GM12878 (cell line): ENCODE data around the gene PATL2.

ENCODE experiments used
- CBFB ChIP-seq: IDR thresholded peaks from 2 replicates; pipeline ENCODE4 v1.6.1; 2016; ENCODE audit warnings: antibody characterized with exemption, low read depth
- CTCF ChIP-seq, 3 experiments: IDR thresholded peaks in 2 of 3; conservative IDR thresholded peaks in 1 of 3; 2 replicates each; pipeline ENCODE4 v1.5.1; 2011; ENCODE audit warnings: low read depth in 3 of 3, low read length in 3 of 3, mild to moderate bottlenecking in 3 of 3, control low read depth in 2 of 3, moderate library complexity in 2 of 3, inconsistent platforms in 1 of 3, mixed read lengths in 1 of 3; ENCODE audit not compliant: control insufficient read depth in 2 of 3, insufficient read depth in 1 of 3; ENCODE audit errors: extremely low read depth in 1 of 3
- ESRRA ChIP-seq: IDR thresholded peaks from 2 replicates; pipeline ENCODE4 v1.6.1; 2012; ENCODE audit warnings: mild to moderate bottlenecking, low read length, improper control_type of control experiment
- EZH2 ChIP-seq: IDR thresholded peaks from 2 replicates; pipeline ENCODE4 v1.6.1; 2012; ENCODE audit warnings: low read depth, mild to moderate bottlenecking, control low read depth, inconsistent platforms, low read length, borderline replicate concordance; ENCODE audit not compliant: control insufficient read depth
- FOXM1 ChIP-seq: IDR thresholded peaks from 2 replicates; pipeline ENCODE4 v1.6.1; 2012; ENCODE audit warnings: low read depth, mild to moderate bottlenecking, inconsistent platforms, low read length, moderate library complexity
- NFYB ChIP-seq: IDR thresholded peaks from 2 replicates; pipeline ENCODE4 v1.6.1; 2011; ENCODE audit warnings: low read depth, mild to moderate bottlenecking, low read length, improper control_type of control experiment, moderate library complexity; ENCODE audit not compliant: insufficient read depth
- NR2C1 ChIP-seq: fragments of 450-650 bp; IDR thresholded peaks from 2 replicates; pipeline ENCODE4 v1.6.1; 2017; ENCODE audit warnings: antibody characterized with exemption, mild to moderate bottlenecking, moderate library complexity
- NR2F1 ChIP-seq: fragments of 450-650 bp; conservative IDR thresholded peaks from 2 replicates; pipeline ENCODE4 v1.6.1; 2017; ENCODE audit warnings: mild to moderate bottlenecking
- POLR2A ChIP-seq: IDR thresholded peaks from 2 replicates; pipeline ENCODE4 v1.6.1; 2011; ENCODE audit warnings: low read depth, mild to moderate bottlenecking, low read length
- REST ChIP-seq: IDR thresholded peaks from 2 replicates; pipeline ENCODE4 v1.6.1; 2012; ENCODE audit warnings: mild to moderate bottlenecking, low read depth, low read length
- RFX5 ChIP-seq: IDR thresholded peaks from 2 replicates; pipeline ENCODE4 v1.6.1; 2011; ENCODE audit warnings: low read depth, low read length, improper control_type of control experiment
- SIX5 ChIP-seq: IDR thresholded peaks from 2 replicates; pipeline ENCODE4 v1.6.1; 2011; ENCODE audit warnings: mild to moderate bottlenecking, low read depth, low read length, moderate library complexity; ENCODE audit not compliant: severe bottlenecking
- SP1 ChIP-seq: IDR thresholded peaks from one replicate; pipeline ENCODE4 v1.6.1; 2011; ENCODE audit warnings: low read depth, low read length

GRCh38 chr15:44695294-44695693 is 15.8 kb downstream of the PATL2 start:
- TF ChIP-seq POLR2A (no peak), REST (no peak), SIX5 (no peak), CBFB (no peak), NR2F1 (no peak), ESRRA (no peak), RFX5 (no peak), CTCF (IDR thresholded peaks at IDR 0.05 in 2 of 3, conservative IDR thresholded peaks at IDR 0.05 in 1 of 3; ENCODE audit: control insufficient read depth in 2 of 3, extremely low read depth in 1 of 3, insufficient read depth in 1 of 3, low read depth in 3 of 3, low read length in 3 of 3) (no peak), EZH2 (no peak), SP1 (no peak), NR2C1 (no peak), FOXM1 (no peak), NFYB (no peak)
